NCI-H1436 treated with DMSO at 0.1 percent for 48 hours (cell line): ENCODE results near the gene GIT1.
"Not testable (repeated sequence)": the region's sequence is repeated elsewhere in the genome, so short reads cannot be mapped to it uniquely, and the experiment has no call there.

Experiments
- DNase-seq: peaks from one replicate; lab custom pipeline; 2025; lab: John Stamatoyannopoulos, UW

Gene GIT1

DNA sequence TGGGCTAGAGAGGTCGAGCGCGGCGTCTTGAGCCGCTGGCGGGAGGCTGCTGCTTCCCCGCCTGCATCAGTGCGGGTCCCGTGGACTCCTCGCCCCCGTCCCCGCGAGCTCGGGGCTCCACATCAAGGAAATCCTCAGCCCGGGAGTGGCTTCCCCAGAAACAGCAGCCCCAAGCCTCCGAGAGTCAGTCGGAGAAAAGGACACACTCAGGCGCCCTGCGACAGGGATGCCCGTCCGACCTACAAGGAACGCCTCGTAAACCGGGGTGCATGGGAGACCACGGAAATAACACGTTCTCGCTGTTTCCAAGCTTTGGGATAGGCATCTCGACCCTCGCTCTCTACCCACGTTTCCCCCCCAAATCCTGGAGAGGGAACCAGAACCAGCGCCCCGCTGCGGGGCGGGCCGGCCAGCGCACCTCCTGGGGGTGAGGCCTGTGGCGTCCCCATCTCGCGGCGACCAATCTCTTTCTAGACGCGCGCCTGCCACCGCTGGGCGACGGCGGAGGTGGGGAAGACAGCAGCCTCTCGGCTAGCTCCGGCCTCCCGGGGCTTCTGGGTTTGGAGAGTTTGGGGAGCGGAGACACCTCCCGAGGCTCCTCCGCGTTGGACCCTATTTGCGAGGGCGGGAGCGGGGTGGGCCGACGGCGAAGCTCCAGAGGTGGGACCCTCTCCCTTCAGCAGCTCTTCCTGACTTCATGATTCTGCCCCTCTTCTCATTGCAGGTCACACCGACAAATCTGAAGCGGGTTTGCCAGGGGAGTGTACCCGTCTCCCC is 21.7 kb downstream of the GIT1 start:
- DNase-seq, result peak; percentile 28

DNA sequence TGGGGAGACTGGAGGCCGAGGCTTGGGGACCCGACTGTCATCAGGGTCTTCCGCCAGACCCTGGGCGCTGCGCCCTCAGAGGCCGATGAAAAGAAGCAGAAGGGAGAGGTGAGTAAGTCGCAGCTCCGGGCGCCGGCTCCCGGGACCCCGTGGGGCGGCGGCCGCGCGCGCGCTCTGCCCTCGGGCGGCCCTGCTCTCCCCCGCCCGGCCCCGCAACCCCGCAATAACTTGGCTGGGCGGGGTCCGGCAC is 22.2 kb downstream of the GIT1 start:
- no peak for DNase-seq

DNA sequence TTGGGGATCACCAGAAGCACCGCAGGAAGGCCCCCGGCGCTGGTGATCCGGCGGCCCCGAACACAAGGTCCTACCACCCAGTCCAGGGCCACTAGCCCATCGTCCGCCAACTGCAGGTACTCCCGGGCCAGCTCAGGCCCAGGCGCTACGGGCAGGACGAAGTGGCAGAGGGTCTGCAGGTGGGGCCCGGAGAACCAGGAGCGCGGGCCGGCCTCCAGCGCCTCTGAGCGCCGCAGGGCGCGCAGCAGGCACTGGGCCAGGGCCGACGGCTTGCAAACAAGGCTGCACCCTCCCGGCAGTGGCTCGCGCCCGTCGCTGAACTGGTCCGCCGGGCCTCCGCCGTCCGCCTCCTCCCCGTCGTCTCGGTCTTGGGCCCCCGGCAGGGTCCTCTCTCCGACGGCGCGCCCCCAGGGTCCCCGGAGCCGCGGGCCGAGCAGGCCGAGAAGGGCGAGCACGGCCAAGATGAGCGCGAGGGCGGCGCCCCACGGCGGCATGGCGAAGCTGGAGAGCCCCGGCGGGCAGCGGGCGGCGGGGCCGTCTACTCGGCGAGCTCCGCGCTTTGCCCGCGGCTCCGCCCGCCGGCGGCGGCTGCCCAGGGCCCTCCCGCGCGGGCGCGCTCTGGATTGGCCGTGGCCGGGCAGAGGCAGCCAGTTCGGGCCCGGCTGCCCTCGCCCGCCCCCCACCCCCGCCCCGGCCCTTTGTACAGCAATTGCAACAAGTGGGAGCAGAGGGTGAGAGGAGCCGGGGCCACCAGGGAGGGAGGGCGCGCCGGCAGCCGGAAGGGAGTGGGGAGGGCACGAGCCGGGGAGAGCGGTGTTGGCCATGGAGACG is 22.8 kb downstream of the GIT1 start, which contains the start of gene ABHD15:
ABHD15 (minus strand) TSS at position 565 of the 831 bp plus-strand sequence; CDS start at position 494, 71 bp downstream.
- no peak for DNase-seq

DNA sequence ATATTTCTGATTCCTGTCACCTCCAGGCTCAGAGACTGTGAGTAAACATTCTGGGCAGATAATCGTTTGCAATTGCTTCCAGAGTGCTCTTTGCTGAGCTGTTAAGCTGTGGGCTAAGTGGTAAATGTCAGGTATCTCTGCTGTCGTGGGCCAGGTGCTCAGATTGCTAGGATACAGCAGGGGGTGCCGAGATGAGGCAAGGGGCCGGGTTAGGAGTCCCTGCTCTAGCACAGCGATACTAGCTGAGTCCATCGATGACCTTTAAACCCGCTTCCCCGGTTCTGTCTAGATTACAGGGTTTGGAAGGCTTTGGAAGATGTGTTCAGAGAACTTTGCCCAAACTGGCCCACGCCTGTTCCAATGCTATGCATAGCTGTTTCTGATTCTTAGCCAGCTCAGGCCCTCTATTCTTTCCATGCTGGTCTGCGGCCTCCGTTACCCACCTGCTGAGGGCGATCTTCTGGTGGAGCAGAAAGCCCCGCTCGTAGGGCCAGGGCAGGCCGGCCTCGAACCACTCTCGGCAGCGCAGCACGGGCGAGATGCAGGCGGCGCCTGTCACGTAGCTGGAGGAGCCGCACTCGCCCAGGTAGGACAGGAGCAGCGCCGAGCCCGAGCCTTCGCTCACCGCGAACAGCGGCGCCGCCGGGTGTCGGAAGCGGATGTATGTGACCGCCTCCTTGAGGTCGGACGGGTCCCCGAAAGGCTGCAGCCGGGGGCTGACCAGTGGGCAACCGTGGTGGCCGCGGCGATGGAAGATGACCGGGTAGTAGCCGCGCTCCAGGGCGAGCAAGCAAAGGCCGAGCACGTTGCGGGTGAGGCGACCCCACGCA is 23.6 kb downstream of the GIT1 start:
- DNase-seq, result peak; percentile 80

DNA sequence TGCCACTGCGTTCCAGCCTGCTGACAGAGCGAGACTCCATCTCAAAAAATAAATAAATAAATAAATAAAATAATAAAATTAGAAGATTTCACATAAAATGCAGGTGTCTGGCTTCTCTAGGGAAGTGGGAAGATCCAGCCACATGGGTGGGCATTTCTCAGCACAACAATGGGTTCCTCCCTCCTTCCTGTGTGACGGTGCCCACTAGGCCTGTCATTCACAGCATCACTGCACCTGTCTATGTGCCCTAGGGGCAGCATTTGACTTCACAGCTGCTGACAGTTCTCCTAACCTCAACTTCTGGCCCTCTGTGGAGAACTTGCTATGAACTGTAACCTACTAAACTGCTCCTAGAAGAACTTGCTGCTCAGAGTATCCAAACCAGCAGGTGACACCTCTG is 25.6 kb downstream of the GIT1 start:
- no peak for DNase-seq

DNA sequence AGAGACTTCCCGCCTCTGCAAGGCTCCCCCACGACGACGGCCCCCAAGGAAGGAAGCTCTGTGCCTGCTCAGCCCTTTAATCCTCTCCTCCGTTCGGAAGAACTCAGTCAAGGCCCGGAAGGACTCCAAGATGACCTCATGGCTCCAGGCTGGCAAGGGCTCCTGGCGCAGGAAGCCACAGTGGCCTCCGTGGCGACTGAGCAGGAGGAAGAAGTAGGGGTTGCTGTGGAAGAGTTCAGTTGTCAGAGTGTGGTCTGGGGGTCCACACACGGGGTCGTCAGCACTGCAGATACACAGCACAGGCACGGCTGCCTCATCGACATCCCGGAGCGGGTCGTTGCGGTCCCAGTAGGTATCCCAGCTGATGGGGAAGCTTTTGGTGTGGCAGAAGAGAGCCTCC is 26.8 kb downstream of the GIT1 start:
- DNase-seq, result no peak

DNA sequence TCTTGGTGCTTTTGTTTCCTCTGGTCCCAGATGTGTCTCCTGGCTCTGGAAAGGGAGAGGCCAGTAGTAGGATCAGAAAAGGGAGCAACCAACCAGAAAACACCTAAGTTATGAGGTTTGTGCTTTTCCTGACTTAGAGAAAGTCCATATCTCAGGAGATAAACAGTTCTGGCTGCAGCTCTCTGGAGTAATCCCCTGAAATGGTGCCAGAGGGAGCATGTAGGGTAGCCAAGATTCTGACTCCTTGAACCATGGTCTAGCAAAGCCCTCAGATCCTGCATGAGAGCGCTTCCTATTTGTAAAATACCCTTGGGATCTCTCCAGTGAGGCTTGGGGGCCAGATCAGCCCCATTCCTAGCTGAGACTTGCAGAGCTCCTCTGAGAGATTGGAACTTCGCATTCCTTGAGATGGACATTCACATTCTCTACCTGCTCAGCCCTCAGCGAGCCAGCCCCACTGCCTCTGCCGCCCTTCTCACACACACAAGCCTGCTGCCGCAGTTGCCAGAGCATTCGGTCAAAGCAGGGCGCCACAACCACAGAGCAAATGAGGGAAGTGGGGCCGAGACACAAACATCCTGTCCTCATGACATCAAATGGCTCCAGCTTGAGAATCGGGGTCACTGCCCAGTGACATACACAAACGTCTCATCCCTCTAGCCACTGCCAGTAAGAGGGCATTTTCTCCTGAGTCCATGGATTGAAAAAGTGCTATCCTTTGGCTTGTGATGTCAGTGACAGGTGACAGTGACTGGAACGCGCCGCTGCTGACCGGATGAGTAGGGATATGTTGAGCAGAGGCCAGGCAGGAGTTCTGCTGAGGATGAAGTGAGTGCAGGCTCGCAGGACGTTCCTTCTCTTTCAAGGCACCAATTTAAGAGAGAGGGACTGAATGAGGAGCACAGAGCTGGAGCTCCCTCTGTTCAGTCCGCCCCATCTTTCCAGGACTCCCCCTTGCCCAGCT is 27.6 kb downstream of the GIT1 start:
- DNase-seq, result no peak

DNA sequence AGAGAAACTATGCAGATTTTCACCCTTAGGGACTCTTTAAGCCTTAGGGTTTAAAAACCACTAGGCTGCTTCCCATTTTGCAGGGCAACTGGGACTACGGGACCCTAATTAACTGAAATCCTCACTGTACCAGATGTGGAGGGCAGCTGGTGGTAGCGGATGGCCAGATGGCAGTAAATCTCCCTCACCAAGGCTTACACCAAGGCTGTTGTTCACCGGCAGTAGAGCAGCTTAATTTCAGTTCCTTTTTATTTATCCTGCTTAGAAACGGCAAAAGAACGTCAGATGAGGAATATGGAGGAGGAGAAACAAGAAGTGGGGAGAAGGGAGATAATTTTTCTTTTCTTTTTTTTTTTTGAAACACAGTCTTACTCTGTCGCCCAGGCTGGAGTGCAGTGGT is 29.1 kb downstream of the GIT1 start:
- DNase-seq, result no peak

DNA sequence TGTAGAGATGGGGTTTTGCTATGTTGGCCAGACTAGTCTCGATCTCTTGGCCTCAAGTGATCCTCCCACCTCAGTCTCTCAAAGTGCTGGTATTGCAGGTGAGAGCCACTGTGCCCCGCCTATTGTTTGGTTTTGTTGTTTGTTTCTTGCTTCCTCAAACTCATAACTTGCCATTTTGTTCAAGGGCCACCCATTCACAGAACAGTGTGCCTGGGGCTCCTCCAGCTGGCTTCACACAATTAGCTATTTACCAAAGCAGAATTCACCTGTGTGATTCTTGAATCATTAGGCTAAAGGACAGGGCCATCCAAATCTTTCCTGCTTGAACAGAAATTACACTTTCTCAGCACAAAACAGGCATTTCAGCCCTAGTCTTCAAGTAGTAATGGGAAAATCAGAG is 29.8 kb downstream of the GIT1 start:
- no peak for DNase-seq

DNA sequence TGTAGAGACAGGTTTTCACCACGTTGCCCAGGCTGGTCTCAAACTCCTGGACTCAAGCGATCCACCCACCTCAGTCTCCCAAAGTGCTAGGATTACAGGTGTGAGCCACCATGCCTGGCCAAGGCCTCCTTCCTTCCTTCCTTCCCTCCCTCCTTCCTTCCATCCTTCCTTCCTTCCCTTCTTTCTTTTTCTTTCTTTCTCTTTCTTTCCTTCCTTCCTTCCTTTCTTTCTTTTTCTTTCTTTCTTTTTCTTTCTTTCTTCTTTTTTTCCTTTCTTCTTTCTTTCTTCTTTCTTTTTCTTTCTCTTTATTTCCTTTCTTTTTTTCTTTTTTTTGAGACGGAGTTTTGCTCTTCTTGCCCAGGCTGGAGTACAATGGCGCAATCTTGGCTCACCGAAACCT is 31.3 kb downstream of the GIT1 start:
- not testable (repeated sequence) for DNase-seq

DNA sequence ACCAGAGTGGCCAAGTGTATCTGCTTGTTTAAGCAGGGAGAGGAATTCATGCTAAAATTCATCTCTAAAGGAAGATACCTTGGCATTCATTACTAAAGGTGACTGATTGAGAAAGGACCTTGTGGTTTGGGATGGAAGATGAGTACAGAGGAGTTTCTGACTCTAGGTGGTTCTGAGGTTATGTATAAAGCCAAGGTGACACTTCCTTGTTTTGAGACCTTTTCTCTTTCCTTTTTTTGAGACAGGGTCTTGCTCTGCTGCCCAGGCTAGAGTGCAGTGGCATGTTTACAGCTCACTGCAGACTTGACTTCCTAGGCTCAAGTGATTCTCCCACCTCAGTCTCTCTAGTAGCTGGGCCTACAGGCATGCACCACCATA is 31.7 kb downstream of the GIT1 start:
- DNase-seq, result no peak

DNA sequence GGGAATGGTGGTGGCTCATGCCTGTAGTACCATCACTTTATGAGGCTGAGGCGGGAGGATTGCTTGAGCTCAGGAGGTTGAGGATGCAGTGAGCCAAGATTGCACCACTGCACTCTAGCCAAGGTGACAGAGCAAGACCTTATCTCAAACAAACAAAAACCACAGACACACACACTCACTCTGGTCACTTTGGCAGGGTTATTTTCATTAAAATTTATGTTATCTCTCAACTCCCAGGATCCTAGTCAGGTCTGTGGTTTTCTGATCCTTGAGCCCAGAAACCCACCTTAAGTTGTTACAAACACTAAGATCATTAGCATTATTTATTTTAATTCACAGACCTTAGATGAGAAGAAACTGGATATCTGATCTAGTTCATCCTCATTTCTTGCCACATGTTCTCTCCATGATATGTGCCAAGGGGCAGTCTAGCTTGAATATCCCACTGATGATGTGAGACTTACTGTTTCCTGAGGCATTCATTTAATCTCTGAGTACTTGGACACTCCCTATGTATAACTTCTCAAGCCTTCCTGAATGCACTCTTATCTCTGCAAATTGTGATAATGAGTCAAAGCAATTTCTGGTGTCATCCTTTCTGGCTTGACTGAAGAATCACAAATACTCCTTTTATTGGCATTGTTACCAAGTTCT is 32.2 kb downstream of the GIT1 start:
- no peak for DNase-seq

DNA sequence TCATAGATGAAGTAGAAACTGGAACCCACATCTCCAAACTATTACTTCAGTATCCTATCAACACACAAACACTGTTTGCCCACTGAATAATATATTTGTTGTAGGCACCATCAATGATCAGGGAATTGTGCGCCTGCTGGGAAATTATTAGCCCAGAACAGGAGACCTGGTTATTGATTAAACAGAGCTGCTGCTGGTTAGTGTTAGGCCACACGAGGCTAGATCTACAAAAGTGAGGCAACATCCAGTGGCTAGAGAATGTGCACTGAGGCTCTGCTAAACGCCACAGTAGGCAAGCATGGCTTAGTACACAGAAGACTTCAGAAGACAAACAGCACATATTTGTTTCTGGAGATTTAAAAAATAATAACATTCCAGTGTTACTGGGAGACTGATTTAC is 33.6 kb downstream of the GIT1 start:
- DNase-seq, result no peak

DNA sequence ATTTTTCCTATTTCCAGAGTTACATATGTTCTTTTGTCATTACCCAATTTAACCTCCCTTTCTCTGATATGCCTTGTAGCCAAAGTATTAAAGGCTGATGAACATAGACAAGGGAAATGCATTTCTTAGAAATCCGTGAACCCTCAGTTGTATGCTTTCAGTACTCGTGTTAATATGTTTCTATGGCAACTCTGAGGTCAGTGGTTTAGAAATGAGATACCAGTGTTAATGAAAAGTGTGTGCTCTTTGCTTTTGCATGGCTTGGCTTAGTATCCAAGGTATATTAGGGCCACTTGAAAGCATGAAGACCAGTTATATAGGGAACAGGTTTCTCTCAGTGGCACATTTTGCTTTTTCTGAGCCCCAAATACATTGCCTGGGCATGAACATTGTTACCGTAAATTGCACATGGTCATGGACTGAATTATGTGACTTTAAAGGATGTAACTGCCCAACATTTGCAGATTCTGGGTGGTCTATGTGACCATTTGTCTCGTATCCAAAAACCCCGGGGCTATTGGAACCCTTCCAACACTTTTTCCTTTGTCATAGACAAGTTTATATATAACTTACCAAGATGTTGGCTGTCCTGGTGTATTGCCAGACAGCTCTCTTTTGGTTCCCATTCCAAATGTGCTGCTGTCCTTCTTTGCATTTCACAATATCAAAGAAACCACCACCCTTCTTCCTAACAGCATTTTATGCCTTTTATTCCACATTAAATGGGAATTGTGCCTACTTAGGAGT is 40.1 kb downstream of the GIT1 start:
- DNase-seq, result no peak

DNA sequence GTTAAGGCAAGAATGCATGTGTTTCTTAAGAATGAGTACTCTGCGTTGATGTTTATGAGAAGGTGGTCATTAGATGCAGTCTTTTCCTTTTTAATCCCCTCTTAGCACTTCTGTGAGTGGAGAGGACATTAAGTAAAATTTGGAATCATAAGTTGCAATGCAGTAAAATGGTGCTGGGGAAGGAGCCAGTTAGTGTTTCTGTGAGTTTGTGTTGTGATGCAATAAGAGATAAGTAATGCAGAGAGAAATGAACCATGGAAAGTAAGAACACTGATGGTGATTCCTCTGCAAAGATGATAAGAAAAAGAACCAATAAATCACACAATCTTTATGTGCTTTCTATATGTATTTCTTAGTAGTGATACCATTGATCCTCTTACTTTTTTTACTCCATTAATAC is 42.6 kb downstream of the GIT1 start:
- no peak for DNase-seq

DNA sequence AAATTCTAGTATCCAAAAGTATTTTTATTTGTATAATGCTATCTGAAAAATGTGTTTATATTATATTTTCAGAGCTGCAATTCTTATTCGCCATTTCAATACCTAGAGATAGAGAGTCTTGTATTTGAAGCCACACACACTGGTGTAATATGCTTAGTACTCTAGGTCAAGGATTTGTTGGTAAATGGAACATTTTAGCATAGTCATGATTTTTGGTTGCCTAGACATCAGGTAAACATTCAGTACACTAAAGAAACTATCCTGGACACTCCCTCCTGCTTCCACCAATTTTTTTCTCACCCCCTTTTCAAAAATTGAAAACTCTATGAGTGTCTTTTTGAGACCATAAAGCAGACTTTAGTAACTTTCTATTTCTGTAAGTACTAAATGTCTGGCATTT is 43.4 kb downstream of the GIT1 start:
- DNase-seq, result no peak

DNA sequence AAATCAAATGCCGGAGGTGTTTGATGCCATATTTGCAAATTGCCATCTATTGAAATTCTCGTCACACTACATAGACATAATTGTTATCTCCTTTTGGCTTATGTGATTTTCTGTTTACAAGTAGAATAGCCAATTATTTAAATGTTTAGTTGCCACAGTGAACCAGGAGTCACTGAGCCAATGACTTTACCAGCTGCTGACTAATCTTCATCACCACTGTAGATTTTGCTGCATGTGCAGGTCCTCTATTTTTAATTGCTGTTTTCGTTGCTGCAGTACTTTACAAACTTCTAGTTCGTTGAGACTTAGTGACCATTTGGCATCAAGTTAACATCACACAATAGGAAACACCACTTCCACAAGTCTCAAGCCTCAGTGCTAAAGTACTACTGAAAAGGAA is 45.4 kb downstream of the GIT1 start:
- no peak for DNase-seq

DNA sequence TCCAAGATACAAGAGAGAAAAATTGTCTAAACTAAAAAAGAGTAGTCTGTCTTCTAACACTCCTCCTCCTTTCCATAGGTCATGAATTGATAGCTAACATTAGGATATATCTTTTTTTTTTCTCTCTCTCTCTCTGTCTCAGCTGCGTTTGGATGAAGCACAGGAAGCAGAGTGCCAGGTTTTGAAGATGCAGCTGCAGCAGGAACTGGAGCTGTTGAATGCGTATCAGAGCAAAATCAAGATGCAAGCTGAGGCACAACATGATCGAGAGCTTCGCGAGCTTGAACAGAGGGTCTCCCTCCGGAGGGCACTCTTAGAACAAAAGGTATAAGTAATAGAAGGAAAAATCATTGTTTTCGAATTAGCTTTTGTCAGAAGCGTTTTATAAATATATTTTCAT is 55.5 kb downstream of the GIT1 start:
- no peak for DNase-seq

DNA sequence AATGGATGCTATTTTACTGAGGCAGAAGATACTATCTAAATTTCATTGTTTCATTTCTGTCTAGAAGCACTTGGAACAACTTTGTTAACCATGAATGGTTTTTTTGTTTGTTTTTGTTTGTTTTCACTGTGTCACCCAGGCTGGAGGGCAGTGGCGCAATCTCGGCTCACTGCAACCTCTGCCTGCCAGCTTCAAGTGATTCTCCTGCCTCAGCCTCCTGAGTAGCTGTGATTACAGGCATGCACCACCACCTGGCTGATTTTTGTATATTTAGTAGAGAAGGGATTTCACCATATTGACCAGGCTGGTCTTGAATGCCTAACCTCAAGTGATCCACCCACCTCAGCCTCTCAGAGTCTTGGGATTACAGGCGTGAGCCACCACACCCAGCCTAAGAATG is 63.1 kb downstream of the GIT1 start:
- no peak for DNase-seq

DNA sequence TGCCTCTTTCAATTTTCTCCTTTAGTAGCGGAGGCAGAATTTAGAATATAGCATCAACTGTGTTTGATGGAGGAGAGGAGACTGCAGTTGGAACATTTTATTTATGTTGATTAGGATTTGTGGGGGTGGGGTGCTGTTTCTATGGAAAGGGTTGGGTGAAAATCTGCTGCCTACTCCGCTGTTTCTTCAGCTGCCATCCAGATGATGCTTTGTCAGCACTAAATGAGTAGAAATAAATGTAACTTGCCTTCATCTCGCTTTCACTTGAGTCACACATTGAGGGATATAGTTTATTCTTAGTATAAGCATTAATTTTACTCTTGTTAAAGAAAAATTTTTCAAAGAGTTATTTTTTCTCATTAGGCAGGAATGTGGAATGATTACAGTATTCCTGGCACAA is 64.8 kb downstream of the GIT1 start:
- no peak for DNase-seq
